Measurements from ENCODE around the gene C4A.

The C4A gene

GRCh38 chr6:31946370-31946885 is 35.4 kb upstream of the C4A start:
- TF ChIP-seq TCF4 (CRISPR knock-in tag; IDR thresholded peaks at IDR 0.05; ENCODE audit: borderline replicate concordance): no peak
- TF ChIP-seq ARNTL (CRISPR knock-in tag; IDR thresholded peaks at IDR 0.05; ENCODE audit: borderline replicate concordance, low read depth): no peak
- TF ChIP-seq PATZ1 (CRISPR knock-in tag; IDR thresholded peaks at IDR 0.05; ENCODE audit: borderline replicate concordance): no peak
- no peak for TF ChIP-seq ZNF70 (CRISPR knock-in tag; IDR thresholded peaks at IDR 0.05)
- TF ChIP-seq TOX (CRISPR knock-in tag; IDR thresholded peaks at IDR 0.05; ENCODE audit: borderline replicate concordance): no peak
- no peak for TF ChIP-seq ESRRG (CRISPR knock-in tag; IDR thresholded peaks at IDR 0.05)
- no peak for TF ChIP-seq CSDC2 (CRISPR knock-in tag; IDR thresholded peaks at IDR 0.05)
- TF ChIP-seq ZC3H10 (CRISPR knock-in tag; IDR thresholded peaks at IDR 0.05): no peak
- TF ChIP-seq BACH2 (CRISPR knock-in tag; IDR thresholded peaks at IDR 0.05; ENCODE audit: borderline replicate concordance): no peak
- no peak for TF ChIP-seq CREB5 (CRISPR knock-in tag; IDR thresholded peaks at IDR 0.05; ENCODE audit: low read depth)
- TF ChIP-seq TSHZ2 (CRISPR knock-in tag; IDR thresholded peaks at IDR 0.05): no peak
- TF ChIP-seq CSRNP3 (CRISPR knock-in tag; IDR thresholded peaks at IDR 0.05): no peak
- no peak for TF ChIP-seq ZFP30 (CRISPR knock-in tag; IDR thresholded peaks at IDR 0.05)
- no peak for TF ChIP-seq POU6F1 (CRISPR knock-in tag; IDR thresholded peaks at IDR 0.05; ENCODE audit: borderline replicate concordance, low read depth)
- TF ChIP-seq ZNF8 (CRISPR knock-in tag; IDR thresholded peaks at IDR 0.05): no peak
- no peak for TF ChIP-seq GLIS3 (CRISPR knock-in tag; IDR thresholded peaks at IDR 0.05)
- no peak for TF ChIP-seq PPARA (CRISPR knock-in tag; IDR thresholded peaks at IDR 0.05; ENCODE audit: borderline replicate concordance)
- no peak for TF ChIP-seq RARB (CRISPR knock-in tag; IDR thresholded peaks at IDR 0.05)
- ATAC-seq: no peak

GRCh38 chr6:31947070-31947675 is 34.7 kb upstream of the C4A start:
- ATAC-seq: no peak
- TF ChIP-seq SNAI2 (CRISPR knock-in tag; IDR thresholded peaks at IDR 0.05): no peak
- TF ChIP-seq BACH2 (CRISPR knock-in tag; IDR thresholded peaks at IDR 0.05; ENCODE audit: borderline replicate concordance): no peak
- no peak for TF ChIP-seq TCF4 (CRISPR knock-in tag; IDR thresholded peaks at IDR 0.05; ENCODE audit: borderline replicate concordance)
- TF ChIP-seq CSRNP3 (CRISPR knock-in tag; IDR thresholded peaks at IDR 0.05): no peak
- no peak for TF ChIP-seq CREB5 (CRISPR knock-in tag; IDR thresholded peaks at IDR 0.05; ENCODE audit: low read depth)
- TF ChIP-seq ZNF70 (CRISPR knock-in tag; IDR thresholded peaks at IDR 0.05): no peak
- TF ChIP-seq ZNF8 (CRISPR knock-in tag; IDR thresholded peaks at IDR 0.05): no peak
- TF ChIP-seq POU6F1 (CRISPR knock-in tag; IDR thresholded peaks at IDR 0.05; ENCODE audit: borderline replicate concordance, low read depth): no peak
- TF ChIP-seq PATZ1 (CRISPR knock-in tag; IDR thresholded peaks at IDR 0.05; ENCODE audit: borderline replicate concordance): no peak
- no peak for TF ChIP-seq ISL1 (CRISPR knock-in tag; IDR thresholded peaks at IDR 0.05)
- no peak for TF ChIP-seq TOX (CRISPR knock-in tag; IDR thresholded peaks at IDR 0.05; ENCODE audit: borderline replicate concordance)
- no peak for TF ChIP-seq OSR1 (CRISPR knock-in tag; IDR thresholded peaks at IDR 0.05)
- no peak for TF ChIP-seq ZFP30 (CRISPR knock-in tag; IDR thresholded peaks at IDR 0.05)
- no peak for TF ChIP-seq GLIS3 (CRISPR knock-in tag; IDR thresholded peaks at IDR 0.05)
- no peak for TF ChIP-seq ZFP3 (CRISPR knock-in tag; IDR thresholded peaks at IDR 0.05)
- TF ChIP-seq CSDC2 (CRISPR knock-in tag; IDR thresholded peaks at IDR 0.05): no peak
- no peak for TF ChIP-seq RARB (CRISPR knock-in tag; IDR thresholded peaks at IDR 0.05)
